CD4-positive, alpha-beta T cell (primary cell): ENCODE data around the gene SLC35B3. TPM values are rescaled to one million over a fixed set of nuclear protein-coding genes. Genes with fewer than 3 reads are reported as not detected.

ENCODE experiments used
- ATAC-seq: fragments of 200-7000 bp; cut with Tn5 transposase; one replicate; pipeline ENCODE4 v1.10.0; 2022; ENCODE audit warnings: mild to moderate bottlenecking; ENCODE audit not compliant: poor library complexity
- CTCF ChIA-PET: fragments of 350-600 bp; sonication (Branson Sonifier 250); formaldehyde crosslinking; loops from one replicate; lab custom pipeline; 2021; ENCODE audit warnings: antibody characterized with exemption, inconsistent platforms; lab: Charles Lee
- POLR2A ChIA-PET: fragments of 350-600 bp; sonication (Branson Sonifier 250); formaldehyde crosslinking; loops from one replicate; lab custom pipeline; 2021; ENCODE audit warnings: antibody characterized with exemption, inconsistent platforms; lab: Charles Lee
- DNase-seq, 14 experiments: peaks; one replicate each; pipeline ENCODE4 v3.0.0-alpha.2; 2013 to 2020; ENCODE audit warnings: mixed read lengths in 2 of 14
- H3K27ac ChIP-seq, 2 donors: one replicate each; pipeline versions ENCODE4 v1.5.1 to v1.7.0; 2013; ENCODE audit warnings: low read length in 2 of 2, low read depth in 1 of 2, mild to moderate bottlenecking in 1 of 2
- H3K27me3 ChIP-seq, 2 experiments: 1 replicate in 1 of 2; 2 replicates in 1 of 2; pipeline versions ENCODE4 v1.6.1 to v1.7.0; 2013; ENCODE audit warnings: low read length in 2 of 2, control low read depth in 1 of 2, mild to moderate bottlenecking in 1 of 2, moderate library complexity in 1 of 2; ENCODE audit not compliant: insufficient read depth in 2 of 2, control insufficient read depth in 1 of 2
- H3K36me3 ChIP-seq: one replicate; pipeline ENCODE4 v1.6.1; 2013; ENCODE audit warnings: low read length, control low read depth; ENCODE audit not compliant: insufficient read depth
- H3K4me1 ChIP-seq: one replicate; pipeline ENCODE4 v1.6.1; 2013; ENCODE audit warnings: low read length, control low read depth; ENCODE audit not compliant: insufficient read depth
- H3K4me3 ChIP-seq: one replicate; pipeline ENCODE4 v1.5.1; 2013; ENCODE audit warnings: mild to moderate bottlenecking, low read length, moderate library complexity
- H3K9me3 ChIP-seq, 2 experiments: 1 replicate in 1 of 2; 2 replicates in 1 of 2; pipeline versions ENCODE4 v1.6.1 to v1.7.0; 2013; ENCODE audit warnings: low read length in 2 of 2, mild to moderate bottlenecking in 2 of 2, control low read depth in 1 of 2, moderate library complexity in 1 of 2; ENCODE audit not compliant: control insufficient read depth in 1 of 2, insufficient read depth in 1 of 2
- H3K27ac Mint-ChIP-seq: one replicate; pipeline ENCODE4 v1.8.0; 2020; ENCODE audit warnings: mixed read lengths
- H3K27me3 Mint-ChIP-seq: one replicate; pipeline ENCODE4 v1.8.0; 2021; ENCODE audit warnings: mixed read lengths
- H3K36me3 Mint-ChIP-seq: one replicate; pipeline ENCODE4 v1.8.0; 2021; ENCODE audit warnings: low read depth, mixed read lengths
- H3K4me1 Mint-ChIP-seq: one replicate; pipeline ENCODE4 v1.8.0; 2021; ENCODE audit warnings: low read depth, mixed read lengths
- H3K4me3 Mint-ChIP-seq: one replicate; pipeline ENCODE4 v1.8.0; 2020; ENCODE audit warnings: mild to moderate bottlenecking, mixed read lengths
- H3K9me3 Mint-ChIP-seq: one replicate; pipeline ENCODE4 v1.8.0; 2020; ENCODE audit warnings: mixed read lengths
- intact Hi-C, 2 experiments: fragments of 100-400 bp; cut with DNase I in 1 of 2; cut with micrococcal nuclease in 1 of 2; formaldehyde crosslinking; loops; one replicate each; pipeline versions ENCODE4 v1.15.1 to v1.9.0; 2023 to 2025; cut with DNase I, micrococcal nuclease
- total RNA-seq, 174 experiments: library from RNA in 2 of 174; stranded (reverse) in 2 of 174; gene quantifications; one replicate each; pipeline ENCODE4 v1.2.3 and lab custom pipeline; 2021 to 2026
- TF ChIP-seq, protein P1 (sequence below): fragments of 200-600 bp; IDR thresholded peaks from one replicate; pipeline ENCODE4 v1.8.0; 2022; ENCODE audit warnings: antibody characterized with exemption, mild to moderate bottlenecking

The SLC35B3 gene
- total RNA-seq, 2 experiments from 2014 or later = 2.4 TPM

DNA sequence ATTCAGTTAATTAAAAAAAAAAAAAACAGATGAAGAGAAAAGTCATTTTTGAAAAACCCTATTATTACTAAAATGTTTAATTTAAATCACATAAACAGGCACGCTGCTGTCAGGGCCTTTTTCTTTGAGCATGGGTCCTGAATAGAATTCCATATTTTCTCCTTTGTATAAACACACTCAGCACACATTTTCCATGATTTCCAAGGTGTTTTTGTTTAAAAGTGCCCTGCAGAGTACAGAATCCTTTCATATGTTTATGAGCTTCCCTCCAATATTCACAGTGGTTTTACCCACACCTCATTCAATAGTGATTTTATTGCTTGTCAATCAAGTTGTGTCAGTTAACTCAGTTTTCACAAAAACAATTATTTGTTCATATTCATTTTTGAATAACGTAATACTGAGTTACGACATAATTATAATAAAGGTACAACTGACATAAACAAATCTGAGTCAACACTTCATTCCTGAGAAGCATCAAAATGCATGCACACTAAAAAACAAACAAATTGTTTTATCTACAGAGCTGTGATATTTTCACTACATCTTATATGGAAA, 15.2 kb downstream of the SLC35B3 start:
- Mint-ChIP-seq H3K4me3 (no peak overlapping the region), H3K9me3 (no peaks in the 10 kb centered on the region), H3K4me1 (peaks cover 4% of the 10 kb centered on the region), H3K27ac (no peak overlapping the region), H3K27me3 (no peaks in the 10 kb centered on the region), H3K36me3 (peaks cover 68% of the 10 kb centered on the region)
- CTCF ChIA-PET = no interaction called here
- peaks cover 26% of the 10 kb centered on the region for H3K36me3 ChIP-seq
- POLR2A ChIA-PET = no interaction called here
- H3K27me3 ChIP-seq = no peaks in the 10 kb centered on the region
- no peak for ATAC-seq
- TF ChIP-seq, protein P1, sequence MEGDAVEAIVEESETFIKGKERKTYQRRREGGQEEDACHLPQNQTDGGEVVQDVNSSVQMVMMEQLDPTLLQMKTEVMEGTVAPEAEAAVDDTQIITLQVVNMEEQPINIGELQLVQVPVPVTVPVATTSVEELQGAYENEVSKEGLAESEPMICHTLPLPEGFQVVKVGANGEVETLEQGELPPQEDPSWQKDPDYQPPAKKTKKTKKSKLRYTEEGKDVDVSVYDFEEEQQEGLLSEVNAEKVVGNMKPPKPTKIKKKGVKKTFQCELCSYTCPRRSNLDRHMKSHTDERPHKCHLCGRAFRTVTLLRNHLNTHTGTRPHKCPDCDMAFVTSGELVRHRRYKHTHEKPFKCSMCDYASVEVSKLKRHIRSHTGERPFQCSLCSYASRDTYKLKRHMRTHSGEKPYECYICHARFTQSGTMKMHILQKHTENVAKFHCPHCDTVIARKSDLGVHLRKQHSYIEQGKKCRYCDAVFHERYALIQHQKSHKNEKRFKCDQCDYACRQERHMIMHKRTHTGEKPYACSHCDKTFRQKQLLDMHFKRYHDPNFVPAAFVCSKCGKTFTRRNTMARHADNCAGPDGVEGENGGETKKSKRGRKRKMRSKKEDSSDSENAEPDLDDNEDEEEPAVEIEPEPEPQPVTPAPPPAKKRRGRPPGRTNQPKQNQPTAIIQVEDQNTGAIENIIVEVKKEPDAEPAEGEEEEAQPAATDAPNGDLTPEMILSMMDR = no peak
- intact Hi-C loops = no loop called here
- DNase-seq = no peak
- H3K4me3 ChIP-seq = no peak overlapping the region
- no peak overlapping the region for H3K27ac ChIP-seq
- H3K9me3 ChIP-seq = no peaks in the 10 kb centered on the region
- no peaks in the 10 kb centered on the region for H3K4me1 ChIP-seq

DNA sequence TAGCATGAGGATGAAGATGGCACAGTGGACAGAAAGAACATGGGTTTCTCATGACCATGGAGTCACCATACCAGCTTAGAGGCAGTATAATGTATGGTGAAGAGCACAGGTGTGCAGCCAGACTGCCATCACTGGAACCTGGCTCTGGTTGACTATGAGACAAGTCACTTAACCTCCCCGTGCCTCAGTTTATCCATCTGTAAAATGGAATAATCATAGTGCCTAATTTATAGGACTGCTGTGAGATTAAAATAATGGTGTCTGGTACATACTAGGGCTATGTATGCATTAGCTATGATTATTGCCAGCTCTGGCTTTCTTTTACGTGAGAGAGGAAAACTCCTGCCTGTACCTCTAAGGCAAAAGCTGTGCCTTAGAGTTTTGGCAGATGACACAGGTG, 19.4 kb downstream of the SLC35B3 start:
- H3K27ac Mint-ChIP-seq = no peak overlapping the region
- ChIA-PET CTCF (no interaction called here), POLR2A (no interaction called here)
- H3K36me3 ChIP-seq = peaks cover 57% of the 10 kb centered on the region
- no peak overlapping the region for H3K27ac ChIP-seq
- no peaks in the 10 kb centered on the region for H3K4me1 ChIP-seq
- peaks cover 4% of the 10 kb centered on the region for H3K4me1 Mint-ChIP-seq
- H3K9me3 ChIP-seq = no peaks in the 10 kb centered on the region
- TF ChIP-seq, protein P1 = no peak
- no peaks in the 10 kb centered on the region for H3K9me3 Mint-ChIP-seq
- H3K27me3 ChIP-seq = no peaks in the 10 kb centered on the region
- no peak for DNase-seq
- no peak overlapping the region for H3K4me3 ChIP-seq
- ATAC-seq = no peak
- intact Hi-C loops = loop anchor here in 1 of 2 experiments (5.0 kb wide), 1 partner anchor 36 kb away; no protein-coding TSS in a partner anchor
- H3K27me3 Mint-ChIP-seq = no peaks in the 10 kb centered on the region
- peaks cover 97% of the 10 kb centered on the region for H3K36me3 Mint-ChIP-seq
- H3K4me3 Mint-ChIP-seq = no peak overlapping the region

DNA sequence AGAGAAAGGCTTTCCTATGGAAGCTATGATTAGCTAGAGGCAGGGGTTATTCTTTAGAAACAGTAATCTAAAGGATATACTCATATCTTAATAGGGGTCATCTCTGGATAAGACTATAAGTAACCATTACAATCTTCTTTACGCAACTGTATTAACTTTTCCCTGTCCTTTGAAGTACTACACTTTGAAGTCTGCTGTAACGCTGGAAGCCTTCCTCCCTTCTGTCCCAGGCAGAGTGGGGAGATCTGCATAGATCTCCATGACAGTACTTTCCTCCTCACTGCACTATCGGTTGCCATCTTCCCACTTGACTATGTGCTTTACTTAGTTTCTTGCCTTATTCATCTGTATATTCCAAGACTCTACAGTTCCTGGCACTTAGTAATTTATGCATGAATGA, 20.1 kb downstream of the SLC35B3 start:
- Histone ChIP-seq H3K4me1 (no peaks in the 10 kb centered on the region), H3K4me3 (no peak overlapping the region), H3K9me3 (no peaks in the 10 kb centered on the region), H3K27me3 (no peaks in the 10 kb centered on the region), H3K36me3 (peaks cover 55% of the 10 kb centered on the region), H3K27ac (no peak overlapping the region)
- peaks cover 97% of the 10 kb centered on the region for H3K36me3 Mint-ChIP-seq
- no peaks in the 10 kb centered on the region for H3K4me1 Mint-ChIP-seq
- TF ChIP-seq, protein P1 = no peak
- no peak overlapping the region for H3K27ac Mint-ChIP-seq
- POLR2A ChIA-PET = no interaction called here
- H3K27me3 Mint-ChIP-seq = no peaks in the 10 kb centered on the region
- intact Hi-C loops = loop anchor here in 1 of 2 experiments (5.0 kb wide), 1 partner anchor 37 kb away; no protein-coding TSS in a partner anchor
- H3K9me3 Mint-ChIP-seq = no peaks in the 10 kb centered on the region
- DNase-seq (no peak), ATAC-seq (no peak)
- no peak overlapping the region for H3K4me3 Mint-ChIP-seq
- CTCF ChIA-PET = no interaction called here
